Measurements from ENCODE around the gene CASK. TPM values are rescaled to one million over a fixed set of nuclear protein-coding genes. Genes with fewer than 3 reads are reported as not detected.

CASK gene
- total RNA-seq, 1 donor from 2014 or later: 43.0 TPM

DNA sequence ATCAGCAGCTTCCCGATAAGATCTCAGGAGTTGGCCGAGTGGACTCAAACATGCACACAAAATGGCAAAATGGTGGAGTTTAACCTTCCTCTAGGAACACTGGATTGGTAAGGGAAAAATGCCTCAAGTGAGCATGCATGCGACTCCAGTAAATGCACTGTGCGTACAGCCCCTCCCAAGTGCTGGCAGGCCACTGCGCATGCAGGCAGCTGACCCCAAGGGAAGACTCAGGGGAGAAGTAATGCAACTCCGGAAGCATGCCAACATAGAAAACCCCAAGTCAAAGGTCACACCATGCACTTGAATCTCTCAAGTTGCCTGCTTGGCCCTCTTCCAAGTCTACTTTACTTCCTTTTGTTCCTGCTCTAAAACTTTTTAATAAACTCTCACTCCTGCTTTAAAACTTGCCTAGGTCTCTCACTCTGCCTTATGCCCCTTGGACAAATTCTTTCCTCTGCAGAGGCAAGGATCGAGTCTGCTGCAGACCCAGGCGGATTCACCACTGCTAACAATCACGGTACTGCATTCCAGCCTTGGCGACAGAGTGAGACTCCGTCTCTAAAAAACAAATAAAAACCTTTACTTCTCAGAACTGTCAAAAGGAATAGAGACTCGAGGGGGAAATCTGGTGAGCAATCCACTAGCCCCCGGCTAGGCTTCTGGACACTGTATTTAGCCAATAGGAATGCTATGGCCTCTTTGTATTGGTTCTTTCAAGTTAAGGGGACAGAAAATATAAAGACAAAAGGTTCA is 442.7 kb downstream of the CASK start:
- no peaks in the 10 kb centered on the region for H3K36me3 Mint-ChIP-seq (ENCODE audit: unreplicated experiment)
- H3K27ac Mint-ChIP-seq (ENCODE audit: unreplicated experiment): no peak overlapping the region
- no peaks in the 10 kb centered on the region for H3K27me3 Mint-ChIP-seq (ENCODE audit: unreplicated experiment)
- H3K4me3 Mint-ChIP-seq (ENCODE audit: unreplicated experiment): no peak overlapping the region
- no peaks in the 10 kb centered on the region for H3K9me3 Mint-ChIP-seq (ENCODE audit: unreplicated experiment)
- TF ChIP-seq CTCF (IDR thresholded peaks at IDR 0.05): no peak
- H3K4me1 Mint-ChIP-seq (ENCODE audit: unreplicated experiment): peaks cover under 1% of the 10 kb centered on the region
- DNase-seq (ENCODE audit: extremely low spot score, unreplicated experiment): no peak

GRCh38 chrX:41478381-41478911 is 444.9 kb downstream of the CASK start:
- H3K9me3 Mint-ChIP-seq (ENCODE audit: unreplicated experiment): no peaks in the 10 kb centered on the region
- no peak overlapping the region for H3K27ac Mint-ChIP-seq (ENCODE audit: unreplicated experiment)
- no peak for DNase-seq (ENCODE audit: extremely low spot score, unreplicated experiment)
- peaks cover 9% of the 10 kb centered on the region for H3K4me1 Mint-ChIP-seq (ENCODE audit: unreplicated experiment)
- H3K4me3 Mint-ChIP-seq (ENCODE audit: unreplicated experiment): no peak overlapping the region
- no peaks in the 10 kb centered on the region for H3K36me3 Mint-ChIP-seq (ENCODE audit: unreplicated experiment)
- no peak for TF ChIP-seq CTCF (IDR thresholded peaks at IDR 0.05)
- H3K27me3 Mint-ChIP-seq (ENCODE audit: unreplicated experiment): no peaks in the 10 kb centered on the region

DNA sequence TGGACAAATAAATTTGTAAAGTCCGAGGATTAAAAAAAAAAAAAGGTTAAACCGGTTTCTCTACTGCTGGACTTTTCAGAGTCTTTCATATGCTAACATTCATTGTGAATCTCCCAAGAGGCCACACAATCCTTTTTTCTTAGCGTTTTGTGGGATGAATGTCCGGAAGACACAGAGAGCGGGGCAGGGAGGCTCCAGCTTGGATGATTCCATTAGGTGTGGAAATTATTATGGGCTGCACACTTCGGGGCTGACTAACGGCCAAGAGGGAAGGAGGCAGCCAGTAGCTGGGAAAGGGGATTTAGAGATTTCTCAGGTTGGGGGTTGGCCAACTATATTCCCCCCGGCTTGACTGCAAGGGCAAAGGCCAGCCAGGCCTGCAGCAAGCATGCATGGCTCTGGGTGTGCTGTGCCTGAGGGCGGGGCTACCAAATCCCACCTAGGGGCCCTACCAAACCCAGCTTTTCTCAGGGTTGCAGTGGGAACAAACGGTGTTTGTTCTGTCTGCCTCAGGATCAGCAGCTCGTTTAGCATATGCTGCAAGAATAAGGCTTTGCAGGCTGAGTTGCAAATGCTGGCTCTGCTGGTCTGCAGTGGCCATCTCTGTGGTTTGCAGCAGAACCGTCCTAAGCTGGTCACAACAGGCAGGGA is 447.6 kb downstream of the CASK start:
- Mint-ChIP-seq H3K27me3 (ENCODE audit: unreplicated experiment) (no peaks in the 10 kb centered on the region), H3K4me1 (ENCODE audit: unreplicated experiment) (peaks cover 9% of the 10 kb centered on the region), H3K27ac (ENCODE audit: unreplicated experiment) (no peak overlapping the region), H3K4me3 (ENCODE audit: unreplicated experiment) (no peak overlapping the region), H3K36me3 (ENCODE audit: unreplicated experiment) (no peaks in the 10 kb centered on the region), H3K9me3 (ENCODE audit: unreplicated experiment) (no peaks in the 10 kb centered on the region)
- DNase-seq (ENCODE audit: extremely low spot score, unreplicated experiment): no peak
- TF ChIP-seq CTCF (IDR thresholded peaks at IDR 0.05): no peak

DNA sequence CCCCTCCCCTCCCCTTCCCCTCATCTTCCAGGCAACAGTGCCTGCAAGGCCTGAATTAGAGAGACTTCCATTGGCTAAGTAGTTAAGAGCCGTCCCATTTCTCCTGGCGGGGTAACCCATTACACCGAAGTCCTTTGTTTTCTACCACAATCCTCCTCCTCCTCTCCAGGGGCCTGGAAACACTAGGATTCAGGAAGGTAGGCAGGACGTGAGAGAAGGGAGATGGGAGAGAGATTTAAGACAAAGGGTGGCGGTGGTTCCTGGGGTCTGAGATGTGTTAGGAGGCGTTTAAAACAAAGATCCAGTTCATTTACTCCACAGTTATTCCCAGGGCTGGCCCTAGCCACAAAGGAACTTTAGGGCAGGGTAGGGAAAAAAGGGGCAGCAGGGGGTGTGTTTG is 448.2 kb downstream of the CASK start:
- Mint-ChIP-seq H3K9me3 (ENCODE audit: unreplicated experiment) (no peaks in the 10 kb centered on the region), H3K27ac (ENCODE audit: unreplicated experiment) (no peak overlapping the region), H3K4me3 (ENCODE audit: unreplicated experiment) (no peak overlapping the region), H3K27me3 (ENCODE audit: unreplicated experiment) (no peaks in the 10 kb centered on the region), H3K36me3 (ENCODE audit: unreplicated experiment) (no peaks in the 10 kb centered on the region), H3K4me1 (ENCODE audit: unreplicated experiment) (peaks cover 9% of the 10 kb centered on the region)
- DNase-seq (ENCODE audit: extremely low spot score, unreplicated experiment): no peak
- no peak for TF ChIP-seq CTCF (IDR thresholded peaks at IDR 0.05)

DNA sequence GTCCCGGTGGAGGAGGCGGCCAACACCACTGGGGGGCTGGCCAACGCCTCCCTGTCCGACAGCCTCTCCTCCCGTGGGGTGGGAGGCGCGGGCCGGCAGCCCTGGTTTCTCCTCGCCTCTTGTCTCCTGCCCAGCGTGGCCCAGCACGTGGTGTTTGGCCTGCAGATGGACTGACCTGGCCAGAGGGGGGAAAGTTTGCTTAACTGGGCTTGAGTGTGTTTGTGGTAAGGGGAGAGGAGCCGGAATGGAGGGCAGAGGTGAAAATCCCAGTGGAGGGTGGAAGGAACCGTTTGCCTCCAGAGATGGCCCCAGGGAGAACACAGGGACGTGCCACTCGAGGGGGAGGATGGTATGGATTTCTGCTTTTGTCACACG is 448.6 kb downstream of the CASK start:
- Mint-ChIP-seq H3K4me1 (ENCODE audit: unreplicated experiment) (peaks cover 9% of the 10 kb centered on the region), H3K27ac (ENCODE audit: unreplicated experiment) (no peak overlapping the region), H3K4me3 (ENCODE audit: unreplicated experiment) (no peak overlapping the region), H3K9me3 (ENCODE audit: unreplicated experiment) (no peaks in the 10 kb centered on the region), H3K36me3 (ENCODE audit: unreplicated experiment) (no peaks in the 10 kb centered on the region), H3K27me3 (ENCODE audit: unreplicated experiment) (no peaks in the 10 kb centered on the region)
- no peak for TF ChIP-seq CTCF (IDR thresholded peaks at IDR 0.05)
- no peak for DNase-seq (ENCODE audit: extremely low spot score, unreplicated experiment)
